Natural killer cell treated with Interleukin-12 subunit alpha and Interleukin-12 subunit beta and Interleukin-15 and Interleukin-18, amount 100 ng/mL, for 72 hours (primary cell): ENCODE data around the gene EVA1C. TPM values are rescaled to one million over a fixed set of nuclear protein-coding genes. Genes with fewer than 3 reads are reported as not detected.
"Not testable (repeated sequence)": the region's sequence is repeated elsewhere in the genome, so short reads cannot be mapped to it uniquely, and the experiment has no call there.

Experiments
- ATAC-seq, 2 donors: fragments of 150-1000 bp; cut with Tn5 transposase in 1 of 2; sonication (Bioruptor Pico), chemical (Tn5 transposase) in 1 of 2; 2 replicates each; pipeline ENCODE4 v1.10.0; 2021
- DNase-seq: peaks from one replicate; pipeline ENCODE4 v3.0.0; 2022; ENCODE audit warnings: low spot score
- H3K27ac Mint-ChIP-seq, 2 donors: 1 replicate in 1 of 2; 2 replicates in 1 of 2; pipeline ENCODE4 v1.8.0; 2022; ENCODE audit warnings: mixed read lengths in 2 of 2, mild to moderate bottlenecking in 1 of 2, moderate library complexity in 1 of 2
- H3K27me3 Mint-ChIP-seq, 2 donors: 1 replicate in 1 of 2; 2 replicates in 1 of 2; pipeline ENCODE4 v1.8.0; 2022; ENCODE audit warnings: mixed read lengths in 2 of 2
- H3K36me3 Mint-ChIP-seq: one replicate; pipeline ENCODE4 v1.8.0; 2022; ENCODE audit warnings: mixed read lengths
- H3K4me1 Mint-ChIP-seq, 2 donors: 1 replicate in 1 of 2; 2 replicates in 1 of 2; pipeline ENCODE4 v1.8.0; 2022; ENCODE audit warnings: low read depth in 2 of 2, mixed read lengths in 2 of 2, mild to moderate bottlenecking in 1 of 2
- H3K4me3 Mint-ChIP-seq: one replicate; pipeline ENCODE4 v1.8.0; 2022; ENCODE audit warnings: mixed read lengths
- H3K9me3 Mint-ChIP-seq: 2 replicates; pipeline ENCODE4 v1.8.0; 2022; ENCODE audit warnings: mixed read lengths
- total RNA-seq, 2 donors: library from RNA; stranded (reverse); gene quantifications; one replicate each; pipeline ENCODE4 v1.2.3, GENCODE V29; 2022

The EVA1C gene
- total RNA-seq, 2 donors from 2014 or later, result 1.2 to 4.7 TPM

- peaks cover 16% of the 10 kb centered on the region for H3K36me3 Mint-ChIP-seq
- no peaks in the 10 kb centered on the region for H3K9me3 Mint-ChIP-seq
- peaks cover 0 to 3% of the 10 kb centered on the region in 2 donors for H3K4me1 Mint-ChIP-seq
- ATAC-seq (no peak), DNase-seq (no peak)
- no peak overlapping the region for H3K4me3 Mint-ChIP-seq
- H3K27ac Mint-ChIP-seq, result no peak overlapping the region
- H3K27me3 Mint-ChIP-seq, result no peaks in the 10 kb centered on the region
These were observed 30.9 kb upstream of the EVA1C start for GRCh38 chr21:32381571-32381970.

DNA sequence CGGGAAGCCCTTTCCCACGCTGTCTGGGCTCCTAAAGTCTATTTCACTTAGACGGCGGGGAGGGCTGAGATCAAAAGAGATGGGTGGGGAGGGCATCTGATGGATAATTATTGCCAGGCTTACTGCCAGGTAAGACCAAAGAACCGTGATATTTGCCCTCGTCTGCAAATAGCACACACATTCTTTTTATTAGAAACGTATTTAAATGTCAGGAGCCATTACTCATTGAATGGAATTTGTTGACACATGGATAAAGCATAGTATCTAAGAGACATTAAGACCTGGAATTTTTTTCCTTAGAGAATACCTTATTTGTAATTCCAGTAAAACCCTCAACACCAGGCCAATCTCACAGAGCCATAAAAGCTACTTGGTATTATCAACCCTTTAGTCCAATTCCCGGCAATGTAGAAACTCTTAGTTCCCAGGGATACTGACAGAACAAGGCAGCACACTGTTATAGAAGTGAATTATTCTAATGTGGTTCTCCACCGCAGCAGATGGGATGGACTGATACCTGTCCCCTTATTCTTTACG lies 30.3 kb upstream of the EVA1C start:
- ATAC-seq, result no peak
- Mint-ChIP-seq H3K36me3 (peaks cover 16% of the 10 kb centered on the region), H3K9me3 (no peaks in the 10 kb centered on the region), H3K27me3 (no peaks in the 10 kb centered on the region), H3K4me3 (no peak overlapping the region), H3K27ac (no peak overlapping the region), H3K4me1 (peaks cover 0 to 3% of the 10 kb centered on the region in 2 donors)
- no peak for DNase-seq

DNA sequence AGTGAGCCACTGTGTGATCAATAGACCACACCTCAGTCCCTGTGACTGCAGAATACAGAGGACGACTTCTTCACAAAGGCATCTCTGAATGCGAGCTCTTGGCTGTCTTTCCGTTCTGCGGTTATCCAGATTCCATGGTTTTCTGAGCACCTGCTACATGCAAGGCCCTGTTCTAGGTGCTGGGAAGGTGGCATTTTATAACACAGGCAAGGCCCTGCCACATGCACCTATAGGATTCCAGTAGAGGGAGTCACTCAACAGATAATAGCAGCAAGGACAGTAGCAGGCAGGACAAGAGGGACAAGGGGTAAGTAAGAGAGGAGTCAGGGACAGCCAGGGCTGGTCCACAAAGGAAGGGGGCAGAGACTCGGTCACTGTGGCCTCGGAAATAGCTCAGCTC lies 28.7 kb upstream of the EVA1C start:
- Mint-ChIP-seq H3K9me3 (no peaks in the 10 kb centered on the region), H3K27me3 (no peaks in the 10 kb centered on the region), H3K4me3 (no peak overlapping the region), H3K4me1 (peaks cover 8 to 10% of the 10 kb centered on the region in 2 donors), H3K27ac (no peak overlapping the region), H3K36me3 (peaks cover 16% of the 10 kb centered on the region)
- no peak for ATAC-seq
- DNase-seq, result no peak

- DNase-seq, result no peak
- no peak for ATAC-seq
- Mint-ChIP-seq H3K27me3 (no peaks in the 10 kb centered on the region), H3K27ac (no peak overlapping the region), H3K9me3 (no peaks in the 10 kb centered on the region), H3K4me3 (no peak overlapping the region), H3K4me1 (peaks cover 21 to 28% of the 10 kb centered on the region in 2 donors), H3K36me3 (peaks cover 19% of the 10 kb centered on the region)
These were observed 26.2 kb upstream of the EVA1C start for GRCh38 chr21:32386195-32386870.

- DNase-seq (no peak), ATAC-seq (no peak)
- Mint-ChIP-seq H3K27me3 (no peaks in the 10 kb centered on the region), H3K9me3 (no peaks in the 10 kb centered on the region), H3K27ac (no peak overlapping the region), H3K4me3 (no peak overlapping the region), H3K36me3 (peaks cover 19% of the 10 kb centered on the region), H3K4me1 (peaks cover 24 to 36% of the 10 kb centered on the region in 2 donors)
These were observed 25.4 kb upstream of the EVA1C start for GRCh38 chr21:32387151-32387550.

- no peak overlapping the region for H3K4me3 Mint-ChIP-seq
- no peak for DNase-seq
- H3K4me1 Mint-ChIP-seq, result peaks cover 24 to 38% of the 10 kb centered on the region in 2 donors
- no peaks in the 10 kb centered on the region for H3K9me3 Mint-ChIP-seq
- H3K27ac Mint-ChIP-seq, result no peak overlapping the region
- ATAC-seq, result no peak
- peaks cover 15% of the 10 kb centered on the region for H3K36me3 Mint-ChIP-seq
- no peaks in the 10 kb centered on the region for H3K27me3 Mint-ChIP-seq
These were observed 24.2 kb upstream of the EVA1C start for GRCh38 chr21:32388306-32388705.

DNA sequence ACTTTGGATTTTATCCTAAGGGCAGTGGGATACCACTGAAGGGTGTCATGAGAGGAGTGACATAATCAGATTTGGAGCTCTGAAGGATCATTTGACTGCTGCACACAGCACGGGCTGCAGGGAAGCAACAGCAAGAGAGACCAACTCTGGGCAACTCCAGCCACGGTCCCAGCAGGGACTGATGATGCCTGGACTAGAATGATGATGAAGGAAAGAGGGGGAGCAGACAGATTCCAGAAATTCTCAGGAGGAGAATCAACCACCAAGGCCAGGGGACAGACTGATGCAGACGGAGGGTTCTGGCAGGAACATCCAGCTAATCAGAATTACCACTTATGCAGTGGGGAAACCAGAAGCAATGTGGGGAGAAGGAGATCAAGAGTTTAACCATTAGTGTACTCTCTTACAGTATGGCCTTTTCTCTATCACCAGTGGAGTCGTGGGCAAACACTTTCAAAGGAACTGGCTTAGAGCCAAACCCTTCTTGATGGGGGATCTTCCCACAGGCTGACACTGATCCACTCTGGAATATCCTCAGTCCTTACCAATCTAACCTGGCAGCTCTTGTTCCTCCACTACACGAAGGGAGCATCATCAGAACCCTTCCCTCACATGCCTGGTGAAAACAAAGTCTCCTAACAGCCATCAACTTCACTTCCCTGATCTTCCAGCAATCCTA lies 23.0 kb upstream of the EVA1C start:
- Mint-ChIP-seq H3K27me3 (no peaks in the 10 kb centered on the region), H3K27ac (peak overlapping the region in 1 of 2 donors; percentile 20), H3K4me3 (peak overlapping the region; percentile 6), H3K9me3 (no peaks in the 10 kb centered on the region), H3K4me1 (peaks cover 29 to 45% of the 10 kb centered on the region in 2 donors), H3K36me3 (peaks cover 13% of the 10 kb centered on the region)
- DNase-seq (no peak), ATAC-seq (no peak)

DNA sequence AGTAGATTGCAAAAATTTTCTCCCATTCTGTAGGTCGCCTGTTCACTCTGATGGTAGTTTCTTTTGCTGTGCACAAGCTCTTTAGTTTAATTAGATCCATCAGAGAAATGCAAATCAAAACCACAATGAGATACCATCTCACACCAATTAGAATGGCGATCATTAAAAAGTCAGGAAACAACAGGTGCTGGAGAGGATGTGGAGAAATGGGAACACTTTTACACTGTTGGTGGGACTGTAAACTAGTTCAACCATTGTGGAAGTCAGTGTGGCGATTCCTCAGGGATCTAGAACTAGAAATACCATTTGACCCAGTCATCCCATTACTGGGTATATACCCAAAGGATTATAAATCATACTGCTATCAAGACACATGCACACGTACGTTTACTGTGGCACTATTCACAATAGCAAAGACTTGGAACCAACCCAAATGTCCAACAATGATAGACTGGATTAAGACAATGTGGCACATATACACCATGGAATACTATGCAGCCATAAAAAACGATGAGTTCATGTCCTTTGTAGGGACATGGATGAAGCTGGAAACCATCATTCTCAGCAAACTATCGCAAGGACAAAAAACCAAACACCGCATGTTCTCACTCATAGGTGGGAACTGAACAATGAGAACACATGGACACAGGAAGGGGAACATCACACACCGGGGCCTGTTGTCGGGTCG lies 21.8 kb upstream of the EVA1C start:
- not testable (repeated sequence) for ATAC-seq, H3K9me3 Mint-ChIP-seq, H3K36me3 Mint-ChIP-seq, H3K27ac Mint-ChIP-seq, H3K27me3 Mint-ChIP-seq, DNase-seq
- Mint-ChIP-seq H3K4me3 (peak overlapping the region; percentile 6), H3K4me1 (peaks cover 29 to 45% of the 10 kb centered on the region in 2 donors)

DNA sequence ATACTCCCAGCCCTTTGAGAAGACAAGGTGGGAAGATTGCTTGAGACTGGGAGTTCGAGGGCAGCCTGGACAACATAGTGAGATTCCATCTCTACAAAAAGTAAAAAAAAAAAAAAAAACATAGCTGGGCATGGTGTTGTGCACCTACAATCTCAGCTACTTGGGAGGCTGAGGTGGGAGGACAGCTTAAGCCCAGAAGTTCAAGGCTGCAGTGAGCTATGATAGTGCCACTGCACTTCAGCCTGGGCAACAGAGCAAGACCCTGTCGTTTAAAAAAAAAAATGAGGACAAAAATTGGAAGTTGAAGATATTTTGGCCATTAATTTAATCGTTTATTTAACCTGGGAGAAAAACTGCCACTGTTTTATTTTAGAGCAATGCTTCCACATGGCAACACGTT lies 20.8 kb upstream of the EVA1C start:
- Mint-ChIP-seq H3K27ac (peak overlapping the region; percentile 41 to 44), H3K27me3 (peaks cover 0 to 2% of the 10 kb centered on the region in 2 donors), H3K36me3 (peaks cover 8% of the 10 kb centered on the region), H3K4me3 (peak overlapping the region; percentile 88), H3K9me3 (no peaks in the 10 kb centered on the region), H3K4me1 (peaks cover 29 to 45% of the 10 kb centered on the region in 2 donors)
- no peak for ATAC-seq
- no peak for DNase-seq

- peaks cover 8% of the 10 kb centered on the region for H3K36me3 Mint-ChIP-seq
- peak in 1 of 2 donors; percentile 14 for ATAC-seq
- H3K27ac Mint-ChIP-seq, result peak overlapping the region; percentile 70 to 92
- H3K4me3 Mint-ChIP-seq, result peak overlapping the region; percentile 88
- DNase-seq, result no peak
- H3K27me3 Mint-ChIP-seq, result peaks cover 0 to 2% of the 10 kb centered on the region in 2 donors
- peaks cover 29 to 45% of the 10 kb centered on the region in 2 donors for H3K4me1 Mint-ChIP-seq
- H3K9me3 Mint-ChIP-seq, result no peaks in the 10 kb centered on the region
These were observed 20.1 kb upstream of the EVA1C start for GRCh38 chr21:32392299-32392879.

- DNase-seq (peak; percentile 94), ATAC-seq (peak; percentile 98 to 99)
- no peaks in the 10 kb centered on the region for H3K9me3 Mint-ChIP-seq
- H3K4me3 Mint-ChIP-seq, result peak within 1 kb of the TSS; percentile 88
- peaks cover 8% of the 10 kb centered on the region for H3K36me3 Mint-ChIP-seq
- H3K4me1 Mint-ChIP-seq, result peaks cover 23 to 39% of the 10 kb centered on the region in 2 donors
- H3K27ac Mint-ChIP-seq, result peak within 1 kb of the TSS; percentile 70 to 92
- peaks cover 0 to 2% of the 10 kb centered on the region in 2 donors for H3K27me3 Mint-ChIP-seq
These were observed 19.4 kb upstream of the EVA1C start, which contains the start of gene URB1 for GRCh38 chr21:32392880-32393676. TSS of gene URB1 (minus strand) at chr21:32393012. CDS start at chr21:32392910, 102 bp downstream.

- peaks cover 6% of the 10 kb centered on the region in 2 donors for H3K27me3 Mint-ChIP-seq
- peaks cover 23 to 39% of the 10 kb centered on the region in 2 donors for H3K4me1 Mint-ChIP-seq
- no peak for DNase-seq
- H3K4me3 Mint-ChIP-seq, result peak overlapping the region; percentile 88
- H3K36me3 Mint-ChIP-seq, result peaks cover 8% of the 10 kb centered on the region
- peak overlapping the region; percentile 70 to 92 for H3K27ac Mint-ChIP-seq
- no peaks in the 10 kb centered on the region for H3K9me3 Mint-ChIP-seq
- no peak for ATAC-seq
These were observed 18.9 kb upstream of the EVA1C start for GRCh38 chr21:32393677-32394001.
